HG03064 (cell line): Measurements from ENCODE around the gene FOSL2.
"Not testable (repeated sequence)": the region's sequence is repeated elsewhere in the genome, so short reads cannot be mapped to it uniquely, and the experiment has no call there.

Source experiments
- ATAC-seq: cut with Tn5 transposase; IDR thresholded peaks from one replicate; pipeline ENCODE4 v1.9.1; 2021; ENCODE audit warnings: low read depth; ENCODE audit not compliant: unreplicated experiment

The FOSL2 gene

GRCh38 chr2:28370354-28370753, 22.3 kb upstream of the FOSL2 start:
- no peak for ATAC-seq

DNA sequence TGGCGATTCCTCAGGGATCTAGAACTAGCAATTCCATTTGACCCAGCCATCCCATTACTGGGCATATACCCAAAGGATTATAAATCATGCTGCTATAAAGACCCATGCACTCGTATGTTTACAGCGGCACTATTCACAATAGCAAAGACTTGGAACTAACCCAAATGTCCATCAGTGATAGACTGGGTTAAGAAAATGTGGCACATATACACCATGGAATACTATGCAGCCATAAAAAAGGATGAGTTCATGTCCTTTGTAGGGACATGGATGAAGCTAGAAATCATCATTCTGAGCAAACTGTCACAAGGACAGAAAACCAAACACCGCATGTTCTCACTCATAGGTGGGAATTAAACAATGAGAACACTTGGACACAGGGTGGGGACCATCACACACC, 20.9 kb upstream of the FOSL2 start:
- ATAC-seq = not testable (repeated sequence)

DNA sequence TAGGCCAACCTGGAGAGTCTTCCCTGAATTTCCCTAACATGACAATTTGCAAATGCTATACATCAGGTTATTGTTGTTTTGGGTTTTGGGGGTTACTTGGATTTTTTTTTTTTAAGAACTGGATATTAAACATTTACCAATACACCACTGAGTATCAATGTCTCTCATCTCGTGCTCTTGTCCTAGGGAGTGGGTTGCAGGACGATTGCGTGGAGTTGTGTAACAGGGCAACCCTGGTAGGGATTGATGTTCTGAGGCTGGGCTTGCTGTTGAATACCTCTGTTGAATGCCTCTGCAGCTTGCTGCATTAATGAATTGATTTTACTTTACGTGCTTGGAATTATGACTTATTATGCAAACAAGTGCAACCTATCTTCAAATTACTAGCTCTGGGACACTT, 18.8 kb upstream of the FOSL2 start:
- ATAC-seq = no peak

DNA sequence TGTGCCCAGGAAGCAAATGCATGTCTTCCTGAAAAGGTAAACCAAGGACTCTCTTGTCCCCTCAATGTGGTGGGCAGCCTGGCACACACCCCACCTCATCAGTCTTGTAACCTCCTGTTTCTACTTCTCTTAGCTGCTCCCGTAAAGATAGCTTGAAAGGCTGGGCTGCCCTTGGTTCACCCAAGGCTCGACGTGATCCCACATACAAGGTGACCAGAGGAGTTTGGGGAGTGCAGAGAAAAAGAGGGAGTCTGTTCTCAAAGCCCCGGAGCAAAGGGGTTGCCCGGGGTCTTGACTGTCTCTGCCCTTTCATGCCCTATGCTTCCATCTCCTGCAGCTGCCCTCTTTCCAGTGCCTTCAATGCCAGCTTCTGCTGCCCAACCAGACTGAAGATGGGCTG, 18.3 kb upstream of the FOSL2 start:
- ATAC-seq = no peak

- no peak for ATAC-seq
Measured at GRCh38 chr2:28375236-28375635, 17.4 kb upstream of the FOSL2 start.

DNA sequence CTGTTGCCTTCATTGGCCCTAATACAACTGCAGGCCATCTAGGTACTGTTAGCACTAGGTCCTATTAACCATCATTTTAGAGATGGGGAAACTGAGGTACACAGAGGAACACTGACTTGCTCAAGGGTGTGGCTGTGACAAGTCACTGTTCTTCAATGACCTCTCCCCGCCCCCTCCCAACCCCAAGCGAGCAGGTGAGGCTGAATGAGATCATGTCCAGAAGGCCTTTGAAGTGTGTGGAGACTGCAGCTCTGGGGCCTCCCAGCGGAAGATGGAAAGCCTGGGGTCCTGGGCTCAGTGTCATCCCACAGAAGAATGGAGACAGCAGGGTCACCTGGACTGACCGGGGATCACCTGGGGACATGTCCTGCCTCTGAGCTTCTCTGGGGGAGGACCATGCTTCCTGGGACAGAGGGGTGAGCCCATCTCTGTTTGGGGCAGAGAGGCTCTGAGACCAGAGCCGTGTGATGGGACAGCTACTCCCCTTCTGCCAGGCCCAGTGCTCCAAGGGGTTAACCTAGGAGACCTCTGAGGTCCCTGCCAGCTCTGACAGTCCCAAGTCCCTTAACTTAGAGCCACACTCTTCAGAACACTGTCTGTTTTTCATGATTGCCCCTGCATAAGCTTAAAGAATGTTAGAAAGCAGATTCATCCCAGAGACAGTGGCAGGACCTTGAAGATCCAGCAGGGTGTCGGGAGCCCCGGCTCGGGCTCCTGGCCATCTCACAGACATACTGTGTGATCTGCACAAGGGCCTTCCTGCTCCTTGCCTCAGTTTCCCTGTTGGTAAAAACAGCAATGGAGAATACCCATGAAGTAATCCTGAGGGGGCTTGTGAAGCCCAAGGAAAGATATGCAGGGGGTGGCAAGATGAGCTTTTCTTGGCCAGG, 16.7 kb upstream of the FOSL2 start:
- ATAC-seq = no peak

GRCh38 chr2:28377195-28377816, 15.4 kb upstream of the FOSL2 start:
- no peak for ATAC-seq

GRCh38 chr2:28377984-28378678, 14.5 kb upstream of the FOSL2 start:
- no peak for ATAC-seq

DNA sequence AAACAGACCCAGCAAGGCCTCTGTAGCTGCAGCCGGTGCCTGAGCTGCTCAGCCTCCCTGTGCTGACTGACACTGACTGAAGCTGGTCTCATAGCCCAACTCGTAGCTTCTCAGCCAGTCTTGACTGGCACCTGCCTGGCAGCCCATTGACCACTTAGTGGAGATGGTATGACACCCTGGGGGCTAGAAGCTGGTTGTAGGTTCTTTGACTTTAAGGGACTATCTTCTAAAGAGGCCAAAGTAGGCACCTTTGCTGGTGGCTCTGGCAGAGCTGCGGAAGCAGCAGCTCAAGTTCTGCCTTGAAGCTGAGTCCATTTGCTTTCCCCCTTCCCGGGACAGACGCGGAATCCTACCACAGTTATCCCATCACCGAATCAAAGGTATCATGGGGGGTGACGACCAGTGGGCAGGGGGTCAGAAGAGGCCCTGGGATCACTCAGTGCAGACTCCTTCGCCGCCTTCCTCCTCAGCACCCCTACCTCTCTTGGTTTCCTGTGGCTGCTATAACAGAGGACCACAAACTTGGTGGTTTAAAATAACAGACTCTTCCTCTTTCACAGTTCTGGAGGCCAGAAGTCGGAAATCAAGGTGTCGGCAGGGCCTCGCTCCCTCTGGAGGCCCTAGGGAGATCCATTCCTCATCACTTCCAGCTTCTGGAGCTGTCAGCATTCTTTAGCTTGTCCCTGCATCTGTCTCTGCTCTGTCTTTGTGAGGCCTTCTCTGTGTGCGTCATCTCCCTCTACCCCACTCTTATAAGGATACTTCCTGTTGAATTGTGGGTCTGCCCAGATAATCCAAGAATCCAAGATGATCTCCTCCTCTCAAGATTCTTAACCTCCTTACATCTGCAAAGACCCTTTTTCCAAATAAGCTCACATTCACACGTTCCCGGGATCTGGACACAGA, 13.7 kb upstream of the FOSL2 start:
- no peak for ATAC-seq

GRCh38 chr2:28380219-28380618, 12.4 kb upstream of the FOSL2 start:
- no peak for ATAC-seq

- no peak for ATAC-seq
Measured at GRCh38 chr2:28381225-28382180, 11.2 kb upstream of the FOSL2 start.

DNA sequence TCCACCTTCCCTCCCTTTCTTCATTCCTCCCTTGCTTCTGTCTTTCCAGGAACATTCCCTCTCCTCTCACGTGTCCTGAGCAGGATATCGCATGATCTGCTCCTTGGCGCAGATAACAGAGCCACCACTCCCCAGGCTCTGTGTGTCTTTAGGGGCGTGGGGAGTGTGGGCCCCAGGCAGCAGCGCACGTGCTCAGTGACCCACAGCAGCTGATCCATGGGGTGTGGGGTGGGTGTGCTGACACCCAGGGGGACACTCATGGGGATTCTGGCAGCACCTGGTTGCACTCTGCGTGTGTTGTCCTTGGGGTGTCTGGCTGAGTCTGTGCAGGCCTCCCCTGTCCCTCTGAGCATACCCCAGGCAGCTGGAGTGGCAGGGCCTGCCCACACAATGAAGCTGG, 9.9 kb upstream of the FOSL2 start:
- ATAC-seq = no peak

DNA sequence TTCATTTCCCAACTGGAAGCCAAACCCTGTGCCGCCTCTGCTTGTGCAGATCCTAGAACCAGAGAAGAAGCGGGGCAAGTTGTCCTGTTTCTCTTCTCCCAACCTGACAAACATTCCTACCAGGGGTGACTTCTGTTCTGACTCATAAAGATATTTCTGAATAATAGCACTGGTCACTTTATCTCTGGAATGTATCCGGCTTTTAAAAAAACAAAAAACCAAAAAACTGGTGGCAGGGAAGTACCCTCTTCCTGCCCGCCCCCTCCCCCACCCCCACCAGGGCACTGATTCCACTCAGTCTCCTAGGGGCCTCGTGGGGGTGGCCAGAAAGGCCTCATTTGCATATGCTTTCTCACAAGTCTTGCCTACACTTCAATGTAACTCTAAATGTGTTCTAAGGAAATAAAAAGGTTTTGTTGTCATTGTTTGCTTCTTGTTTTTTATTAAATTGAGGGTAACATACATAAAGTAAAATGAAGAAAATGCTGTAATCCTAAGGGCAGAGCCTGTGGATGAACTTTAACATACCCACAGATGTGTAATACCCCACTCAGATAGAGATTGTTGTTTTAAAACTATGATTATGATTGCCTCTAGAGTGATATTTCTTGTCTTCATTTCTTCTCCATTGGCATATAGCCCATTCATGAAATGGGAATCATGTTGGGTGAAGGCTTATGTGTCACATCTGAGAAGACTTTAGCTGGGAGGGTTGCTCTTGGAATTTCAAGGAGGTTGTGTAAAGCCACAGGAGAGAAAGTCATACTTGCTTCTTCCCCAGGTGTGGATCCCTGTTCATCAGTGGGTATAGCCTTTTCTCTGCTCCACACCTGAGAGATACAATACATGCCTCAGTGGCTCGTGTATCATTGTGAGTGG, 5.3 kb upstream of the FOSL2 start:
- no peak for ATAC-seq

DNA sequence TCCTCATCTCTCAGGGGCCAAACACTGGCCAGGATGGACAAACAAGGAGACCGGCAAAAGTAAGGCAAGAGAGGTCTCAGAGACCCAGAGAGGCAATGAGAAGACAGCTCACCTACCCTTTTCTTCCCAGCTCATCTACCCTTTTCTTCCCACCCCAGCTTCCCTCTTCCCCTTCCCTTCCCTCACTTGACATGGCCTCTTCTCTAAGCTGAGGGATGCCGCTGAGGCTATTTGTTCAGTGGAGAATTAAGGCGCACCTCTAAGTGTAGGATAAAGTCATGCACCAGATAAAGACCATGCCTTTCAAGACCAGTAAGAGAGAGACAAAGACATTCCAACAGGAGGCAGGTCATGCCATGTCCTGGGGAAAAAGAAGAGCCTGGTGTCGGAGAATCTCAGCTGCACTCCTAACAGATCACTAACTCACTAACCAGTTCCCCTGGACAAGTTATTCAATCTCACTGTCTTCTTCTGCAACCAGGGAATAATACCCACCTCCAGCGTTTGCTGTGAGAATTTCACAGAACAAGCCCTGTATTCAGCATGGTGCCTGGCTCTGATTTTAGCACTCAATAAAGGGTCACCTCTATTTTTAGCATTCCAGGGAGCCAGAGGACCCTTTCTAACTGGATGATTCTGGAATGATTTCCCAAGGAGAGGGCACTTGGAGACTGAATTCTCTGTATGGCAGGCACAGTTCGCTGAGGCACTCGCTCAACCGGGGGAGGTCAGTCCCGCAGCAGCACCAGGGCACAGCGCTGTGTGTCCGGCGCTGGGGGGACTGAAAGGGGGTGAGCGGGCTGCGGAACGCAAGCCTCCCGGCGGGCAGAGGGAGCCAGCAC, 3.0 kb upstream of the FOSL2 start:
- no peak for ATAC-seq

- no peak for ATAC-seq
Measured at GRCh38 chr2:28390241-28390745, 2.4 kb upstream of the FOSL2 start.

DNA sequence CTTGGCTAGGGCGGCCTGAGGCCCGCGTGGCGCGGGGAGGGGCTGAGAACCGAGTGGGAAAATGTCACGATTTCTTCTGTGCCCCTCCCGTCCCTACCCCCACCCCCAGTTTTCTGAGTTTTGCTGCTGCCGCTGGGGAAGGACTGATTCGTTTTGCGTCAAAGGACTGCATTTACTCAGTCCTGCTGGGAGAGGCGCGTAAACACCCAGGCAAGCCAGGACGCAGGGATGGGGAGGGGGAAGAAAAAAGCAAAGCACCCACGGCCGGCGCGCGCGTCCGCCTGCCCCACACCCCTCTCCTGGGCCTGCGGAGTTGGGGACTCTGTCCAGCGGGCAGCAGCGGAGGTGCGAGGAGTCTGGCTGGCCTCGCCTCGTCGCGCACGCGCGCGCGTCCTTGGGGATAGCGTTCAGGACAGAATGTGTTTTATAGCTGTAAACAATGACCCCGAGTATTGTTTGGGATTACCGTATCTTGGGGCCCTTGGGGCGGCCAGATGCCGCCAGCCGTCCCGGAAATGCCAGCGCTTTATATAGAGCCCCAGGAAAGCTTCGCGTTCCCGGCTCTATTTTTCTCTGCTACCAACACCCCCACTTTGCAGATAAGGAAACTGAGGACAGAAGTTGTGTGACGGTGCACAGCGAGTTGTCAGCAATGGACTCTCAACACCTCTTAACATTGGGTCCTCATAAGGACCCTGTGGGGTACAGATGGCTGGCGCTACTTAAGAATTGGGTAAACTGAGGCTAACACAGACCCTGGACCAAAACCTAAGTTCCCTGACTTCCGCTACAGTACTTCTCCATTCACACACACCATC, 1.7 kb upstream of the FOSL2 start:
- no peak for ATAC-seq
